OCI-LY1 (cell line): ENCODE results near the gene TRABD2A.

Experiments used
- H2AFZ ChIP-seq: fragments of 200-600 bp; sonication (generic), shearing (Covaris generic); 2 replicates; pipeline ENCODE4 v1.6.0; 2014; ENCODE audit warnings: antibody characterized with exemption, mild to moderate bottlenecking, low read length
- H3F3A ChIP-seq: fragments of 200-600 bp; sonication (generic), shearing (Covaris generic); 2 replicates; pipeline ENCODE4 v1.6.0; 2014; ENCODE audit warnings: mild to moderate bottlenecking, antibody characterized with exemption, low read length, moderate library complexity; ENCODE audit not compliant: insufficient read depth
- H3K27ac ChIP-seq: fragments of 200-600 bp; sonication (generic); 2 replicates; pipeline ENCODE4 v1.5.1; 2014; ENCODE audit warnings: low read length, mixed run types, mild to moderate bottlenecking, low read depth; ENCODE audit not compliant: poor library complexity, severe bottlenecking
- H3K27me3 ChIP-seq: fragments of 200-600 bp; sonication (generic); 2 replicates; pipeline ENCODE4 v1.6.0; 2014; ENCODE audit warnings: antibody characterized with exemption, mild to moderate bottlenecking, low read length, moderate library complexity; ENCODE audit not compliant: insufficient read depth
- H3K36me3 ChIP-seq: fragments of 200-600 bp; sonication (generic); 2 replicates; pipeline ENCODE4 v1.6.1; 2014; ENCODE audit warnings: mild to moderate bottlenecking, antibody characterized with exemption, low read length, moderate library complexity, mixed read lengths; ENCODE audit not compliant: insufficient read depth
- H3K4me1 ChIP-seq: fragments of 200-600 bp; sonication (generic); 2 replicates; pipeline ENCODE4 v1.5.1; 2014; ENCODE audit warnings: mild to moderate bottlenecking, low read length, moderate library complexity; ENCODE audit not compliant: insufficient read depth, severe bottlenecking
- H3K4me2 ChIP-seq: fragments of 200-600 bp; sonication (generic), shearing (Covaris generic); 2 replicates; pipeline ENCODE4 v1.6.1; 2014; ENCODE audit warnings: low read length
- H3K4me3 ChIP-seq: fragments of 200-600 bp; sonication (generic); 2 replicates; pipeline ENCODE4 v1.5.1; 2014; ENCODE audit warnings: low read length, low read depth, mild to moderate bottlenecking, mixed read lengths; ENCODE audit not compliant: poor library complexity, severe bottlenecking
- H3K79me2 ChIP-seq: fragments of 200-600 bp; shearing (Covaris generic); 2 replicates; pipeline ENCODE4 v1.6.1; 2016; ENCODE audit warnings: mixed run types, low read length, mixed read lengths; ENCODE audit not compliant: insufficient read depth
- H3K9ac ChIP-seq: fragments of 200-600 bp; sonication (generic), shearing (Covaris generic); 2 replicates; pipeline ENCODE4 v1.6.1; 2014; ENCODE audit warnings: mild to moderate bottlenecking, low read length, mixed read lengths
- H3K9me2 ChIP-seq: fragments of 200-600 bp; sonication (generic), shearing (Covaris generic); 2 replicates; pipeline ENCODE4 v1.6.1; 2014; ENCODE audit warnings: low read depth, mild to moderate bottlenecking, low read length, mixed read lengths
- H3K9me3 ChIP-seq: fragments of 200-600 bp; shearing (Covaris generic); 2 replicates; pipeline ENCODE4 v1.6.1; 2014; ENCODE audit warnings: low read length, mixed read lengths
- H4K20me1 ChIP-seq: fragments of 200-600 bp; sonication (generic), shearing (Covaris generic); 2 replicates; pipeline ENCODE4 v1.6.0; 2016; ENCODE audit warnings: mild to moderate bottlenecking, low read length; ENCODE audit not compliant: insufficient read depth
- CTCF ChIP-seq: fragments of 200-600 bp; sonication (generic), shearing (Covaris generic); IDR thresholded peaks from 2 replicates; pipeline ENCODE4 v1.5.1; 2017; ENCODE audit warnings: mild to moderate bottlenecking, antibody characterized with exemption, low read length, moderate library complexity, mixed read lengths
- EZH2 ChIP-seq: fragments of 200-600 bp; sonication (generic), shearing (Covaris generic); IDR thresholded peaks from 2 replicates; pipeline ENCODE4 v1.8.0; 2017; ENCODE audit warnings: borderline replicate concordance, mixed run types, mild to moderate bottlenecking, antibody characterized with exemption, low read length, moderate library complexity, mixed read lengths

Gene TRABD2A

GRCh38 chr2:84829693-84830092 lies 51.2 kb downstream of the TRABD2A start:
- Histone ChIP-seq H3F3A (no peaks in the 10 kb centered on the region), H3K9me2 (no peaks in the 10 kb centered on the region), H3K27ac (no peak overlapping the region), H3K36me3 (no peaks in the 10 kb centered on the region), H3K4me1 (no peaks in the 10 kb centered on the region), H2AFZ (no peak overlapping the region), H3K9ac (no peak overlapping the region), H3K79me2 (no peaks in the 10 kb centered on the region), H4K20me1 (no peaks in the 10 kb centered on the region), H3K9me3 (no peaks in the 10 kb centered on the region), H3K4me3 (no peak overlapping the region), H3K4me2 (no peak overlapping the region), H3K27me3 (no peaks in the 10 kb centered on the region)
- no peak for TF ChIP-seq CTCF
- no peak for TF ChIP-seq EZH2

- no peaks in the 10 kb centered on the region for H3K4me1 ChIP-seq
- TF ChIP-seq EZH2: no peak
- TF ChIP-seq CTCF: no peak
- no peak overlapping the region for H2AFZ ChIP-seq
- no peaks in the 10 kb centered on the region for H3K79me2 ChIP-seq
- no peaks in the 10 kb centered on the region for H3K36me3 ChIP-seq
- no peak overlapping the region for H3K9ac ChIP-seq
- no peaks in the 10 kb centered on the region for H4K20me1 ChIP-seq
- peaks cover 4% of the 10 kb centered on the region; the same call in 1 of the 2 replicates for H3K27me3 ChIP-seq
- no peaks in the 10 kb centered on the region for H3K9me3 ChIP-seq
- H3K27ac ChIP-seq: no peak overlapping the region
- no peaks in the 10 kb centered on the region for H3K9me2 ChIP-seq
- H3F3A ChIP-seq: no peaks in the 10 kb centered on the region
- H3K4me3 ChIP-seq: no peak overlapping the region
- no peak overlapping the region for H3K4me2 ChIP-seq
Observed at GRCh38 chr2:84827978-84828575, 52.8 kb downstream of the TRABD2A start.

GRCh38 chr2:84823788-84824187 lies 57.1 kb downstream of the TRABD2A start:
- no peak overlapping the region for H3K4me2 ChIP-seq
- H3K36me3 ChIP-seq: no peaks in the 10 kb centered on the region
- no peaks in the 10 kb centered on the region for H3K9me3 ChIP-seq
- no peaks in the 10 kb centered on the region for H3K9me2 ChIP-seq
- no peak overlapping the region for H3K27ac ChIP-seq
- H3F3A ChIP-seq: no peaks in the 10 kb centered on the region
- no peaks in the 10 kb centered on the region for H3K4me1 ChIP-seq
- no peaks in the 10 kb centered on the region for H3K79me2 ChIP-seq
- no peak overlapping the region for H3K4me3 ChIP-seq
- no peaks in the 10 kb centered on the region for H4K20me1 ChIP-seq
- no peak overlapping the region for H3K9ac ChIP-seq
- no peak overlapping the region for H2AFZ ChIP-seq
- H3K27me3 ChIP-seq: peaks cover 4% of the 10 kb centered on the region; the same call in 1 of the 2 replicates
- no peak for TF ChIP-seq EZH2
- no peak for TF ChIP-seq CTCF
